Neuron (in vitro differentiated cells): ENCODE results near the gene KLF1.
"Not testable (repeated sequence)": the region's sequence is repeated elsewhere in the genome, so short reads cannot be mapped to it uniquely, and the experiment has no call there.

ENCODE experiments used
- H2AFZ ChIP-seq: one replicate; pipeline ENCODE4 v1.6.1; 2013; ENCODE audit warnings: low read depth, mild to moderate bottlenecking, inconsistent platforms, low read length, moderate library complexity
- H3K27me3 ChIP-seq: one replicate; pipeline ENCODE4 v1.6.1; 2013; ENCODE audit warnings: low read length; ENCODE audit not compliant: insufficient read depth
- H3K36me3 ChIP-seq: one replicate; pipeline ENCODE4 v1.6.1; 2013; ENCODE audit warnings: low read length; ENCODE audit not compliant: insufficient read depth
- H3K4me1 ChIP-seq: one replicate; pipeline ENCODE4 v1.6.1; 2013; ENCODE audit warnings: low read length; ENCODE audit not compliant: insufficient read depth
- H3K4me3 ChIP-seq: 2 replicates; pipeline ENCODE4 v1.5.1; 2013; ENCODE audit warnings: mild to moderate bottlenecking, low read length, moderate library complexity
- H3K9me3 ChIP-seq: one replicate; pipeline ENCODE4 v1.6.1; 2013; ENCODE audit warnings: low read length

KLF1 gene

DNA sequence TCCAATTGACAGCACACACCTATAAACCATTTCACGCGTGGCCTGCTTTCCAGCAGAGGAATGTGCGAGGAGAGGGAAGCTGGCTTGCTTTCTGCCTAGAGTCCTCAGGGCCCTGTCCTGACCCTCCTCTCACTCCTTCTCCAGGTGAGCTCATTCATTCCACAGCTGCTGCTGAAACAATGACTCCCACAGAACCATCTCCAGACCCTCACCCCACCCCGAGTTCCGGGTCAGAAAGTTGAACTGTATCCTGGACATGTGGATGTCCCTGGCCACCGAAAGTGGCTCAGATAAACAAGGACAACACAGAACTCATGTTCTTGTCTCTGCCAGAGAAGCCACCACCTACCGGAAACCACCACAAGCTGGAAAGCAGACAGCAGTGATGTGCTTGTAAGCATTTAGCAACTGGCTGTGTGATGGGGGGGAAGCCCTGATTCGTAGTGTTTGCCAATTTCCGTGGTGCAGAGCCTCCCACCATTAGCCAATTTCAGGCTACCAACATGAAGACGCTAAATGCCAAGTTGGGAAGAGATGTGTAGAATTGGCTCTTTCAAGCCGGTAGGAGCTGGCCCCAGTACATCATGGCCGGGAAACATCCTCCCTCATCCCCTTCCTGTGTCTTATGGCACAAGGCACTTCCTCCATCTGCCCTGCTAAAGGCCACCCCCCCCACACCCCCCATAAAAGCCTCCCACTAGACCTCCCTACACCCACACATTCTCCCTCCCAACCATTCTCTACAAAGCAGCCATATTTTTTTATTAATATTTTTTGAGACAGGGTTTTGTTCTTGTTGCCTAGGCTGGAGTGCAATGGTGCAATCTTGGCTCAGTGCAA is 27.1 kb upstream of the KLF1 start:
- H3K4me3 ChIP-seq: no peak overlapping the region
- H3K9me3 ChIP-seq: no peaks in the 10 kb centered on the region

DNA sequence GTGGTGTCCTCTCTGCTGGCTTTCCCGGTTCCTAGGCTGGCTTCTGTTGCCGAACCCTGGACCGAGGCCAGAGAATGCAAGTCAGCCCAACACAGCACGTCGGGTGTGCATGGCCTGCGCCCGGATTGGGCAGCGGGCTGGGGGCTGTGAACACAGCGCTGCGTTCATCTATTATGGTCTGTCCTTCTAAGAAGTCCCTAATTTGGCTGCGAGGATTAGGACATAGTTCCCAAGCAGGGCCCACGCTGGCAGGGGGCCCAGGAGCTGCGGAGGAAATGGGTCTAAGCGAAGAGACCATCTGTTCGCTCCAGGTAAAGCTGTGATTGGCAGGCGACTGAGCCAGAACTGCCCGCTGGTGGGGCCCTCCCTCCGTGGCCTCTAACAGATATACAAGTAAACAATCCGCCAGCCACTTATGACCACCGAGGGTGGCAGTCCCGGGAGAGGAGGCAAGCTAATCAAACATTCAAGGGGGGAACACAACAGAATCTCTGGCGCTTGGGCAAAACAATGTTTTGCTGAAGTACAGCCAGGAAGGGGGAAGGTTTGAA is 26.1 kb upstream of the KLF1 start:
- H3K4me1 ChIP-seq: peaks cover 26% of the 10 kb centered on the region
- H3K27me3 ChIP-seq: no peaks in the 10 kb centered on the region
- H3K4me3 ChIP-seq: no peak overlapping the region
- no peaks in the 10 kb centered on the region for H3K9me3 ChIP-seq
- H3K36me3 ChIP-seq: peaks cover 3% of the 10 kb centered on the region
- H2AFZ ChIP-seq: no peak overlapping the region

More for the DNA sequence above, 27.1 kb upstream of the KLF1 start:
- Histone ChIP-seq H3K27me3 (no peaks in the 10 kb centered on the region), H3K4me1 (peaks cover 20% of the 10 kb centered on the region), H3K36me3 (peaks cover 3% of the 10 kb centered on the region), H2AFZ (no peak overlapping the region)

DNA sequence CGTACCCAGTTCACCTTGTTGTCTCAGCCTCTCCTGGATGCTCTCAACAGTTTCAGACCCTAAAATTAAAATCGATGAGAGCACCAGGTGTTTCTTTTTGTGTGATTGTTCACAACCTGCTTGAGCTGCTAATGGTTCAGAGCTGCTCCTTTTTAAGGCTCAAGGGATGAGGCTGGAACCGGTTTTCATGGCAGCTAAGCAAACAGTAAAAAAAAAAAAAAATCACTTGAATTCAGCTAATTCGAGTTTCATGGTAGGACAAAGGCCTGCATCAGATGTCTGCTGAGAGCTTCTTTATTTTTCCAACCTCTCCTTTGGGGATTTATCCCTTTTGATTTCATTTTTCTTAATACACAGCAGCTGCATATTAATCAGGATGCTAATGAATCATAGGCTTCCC is 25.6 kb upstream of the KLF1 start:
- Histone ChIP-seq H3K27me3 (no peaks in the 10 kb centered on the region), H2AFZ (no peak overlapping the region), H3K4me1 (peaks cover 26% of the 10 kb centered on the region), H3K4me3 (no peak overlapping the region), H3K9me3 (no peaks in the 10 kb centered on the region), H3K36me3 (peaks cover 3% of the 10 kb centered on the region)

DNA sequence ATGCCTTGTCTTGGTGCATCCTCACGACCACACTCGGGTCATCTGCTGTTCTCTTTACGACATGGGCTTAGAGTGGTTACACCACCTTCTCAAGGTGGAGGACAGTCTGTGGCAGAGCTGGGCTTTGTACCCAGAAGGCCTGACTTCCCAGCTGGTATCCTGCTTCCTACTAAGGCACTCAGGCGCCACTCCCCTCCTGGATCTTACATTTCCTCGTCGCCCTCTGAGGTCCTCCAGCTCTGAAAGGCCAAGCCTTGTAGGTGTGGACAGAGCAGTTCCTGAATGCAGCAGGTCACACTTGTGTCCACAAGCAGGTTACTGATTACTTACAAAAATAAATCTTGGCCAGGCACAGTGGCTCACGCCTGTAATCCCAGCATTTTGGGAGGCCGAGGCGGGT is 20.2 kb upstream of the KLF1 start:
- no peaks in the 10 kb centered on the region for H3K36me3 ChIP-seq
- H3K4me3 ChIP-seq: no peak overlapping the region
- no peaks in the 10 kb centered on the region for H3K27me3 ChIP-seq
- no peaks in the 10 kb centered on the region for H3K9me3 ChIP-seq
- no peak overlapping the region for H2AFZ ChIP-seq
- H3K4me1 ChIP-seq: peaks cover 9% of the 10 kb centered on the region

DNA sequence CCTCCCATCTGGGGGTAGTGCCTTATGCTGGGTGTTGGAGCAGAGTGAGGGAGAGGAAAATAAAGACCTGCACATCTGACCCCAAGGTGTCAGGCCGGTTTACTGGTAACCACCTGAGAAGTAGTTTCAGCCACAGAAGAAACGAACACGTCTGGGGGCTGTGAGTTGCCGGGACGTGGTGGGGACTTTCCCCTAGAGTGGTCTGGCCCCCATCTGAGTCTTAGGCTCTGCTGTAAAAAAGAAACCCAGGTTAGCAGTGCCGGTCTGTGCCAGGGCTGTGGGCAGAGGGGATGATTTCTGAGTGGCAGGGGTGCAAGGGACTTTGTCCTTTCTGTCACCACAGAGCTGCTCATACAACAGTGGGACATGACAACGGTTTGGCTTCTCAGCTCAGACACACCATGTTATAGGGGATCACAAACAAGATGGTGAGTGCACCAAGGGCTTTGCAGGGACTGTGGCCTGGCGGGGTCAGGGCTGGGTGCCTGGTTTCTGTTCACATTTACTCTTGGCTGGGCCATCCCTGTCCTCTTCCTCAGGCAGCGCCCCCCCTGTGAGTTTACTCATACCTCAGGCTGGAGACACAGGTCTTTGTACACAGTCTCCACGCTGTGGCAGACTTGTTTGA is 13.0 kb upstream of the KLF1 start:
- H3K36me3 ChIP-seq: peaks cover 29% of the 10 kb centered on the region
- no peak overlapping the region for H3K4me3 ChIP-seq
- no peaks in the 10 kb centered on the region for H3K27me3 ChIP-seq

DNA sequence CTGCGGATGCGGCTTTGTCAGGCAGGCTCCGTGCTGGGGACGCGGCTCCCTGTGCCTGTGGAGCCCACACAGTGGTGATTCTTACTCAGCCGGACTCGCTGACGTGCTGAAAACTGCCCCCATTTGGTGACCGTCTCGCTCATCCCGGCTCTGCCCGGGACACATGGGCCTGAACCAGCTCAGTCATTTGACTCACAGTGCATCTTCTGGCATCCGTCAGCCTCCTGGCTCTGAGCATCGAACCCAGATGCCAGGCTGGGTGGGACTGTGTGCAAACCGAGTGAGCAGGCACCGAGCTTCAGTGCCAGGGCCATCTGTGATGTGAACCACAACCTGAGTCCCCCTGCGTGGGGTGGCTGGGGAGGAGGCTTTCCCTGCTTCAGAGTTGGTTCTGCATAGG is 9.5 kb upstream of the KLF1 start:
- no peak overlapping the region for H2AFZ ChIP-seq
- H3K4me3 ChIP-seq: no peak overlapping the region
- no peaks in the 10 kb centered on the region for H3K27me3 ChIP-seq
- H3K9me3 ChIP-seq: no peaks in the 10 kb centered on the region
- H3K4me1 ChIP-seq: peaks cover 6% of the 10 kb centered on the region
- H3K36me3 ChIP-seq: peaks cover 42% of the 10 kb centered on the region

More for the DNA sequence above, 13.0 kb upstream of the KLF1 start:
- Histone ChIP-seq H3K9me3 (no peaks in the 10 kb centered on the region), H2AFZ (no peak overlapping the region), H3K4me1 (no peaks in the 10 kb centered on the region)

DNA sequence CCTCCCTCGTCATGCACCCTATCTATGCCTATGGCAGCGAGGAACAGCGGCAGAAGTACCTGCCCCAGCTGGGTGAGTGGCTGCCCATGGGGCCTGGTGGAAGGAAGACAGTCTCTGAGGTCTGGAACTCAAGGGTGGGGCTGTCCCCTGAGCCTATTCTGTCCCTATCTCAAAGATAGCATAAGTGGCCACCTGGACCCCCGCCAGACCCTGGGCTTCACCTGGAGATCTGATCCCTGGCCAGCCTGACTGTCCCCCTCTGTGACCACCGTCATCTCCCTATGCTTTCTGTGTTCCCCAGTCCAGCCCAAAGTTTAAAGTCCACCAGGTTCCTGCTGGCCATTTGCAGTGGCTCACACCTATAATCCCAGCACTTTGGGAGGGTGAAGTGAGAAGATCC is 6.6 kb upstream of the KLF1 start:
- Histone ChIP-seq H3K27me3 (peaks cover 2% of the 10 kb centered on the region), H3K4me3 (no peak overlapping the region), H3K36me3 (peaks cover 36% of the 10 kb centered on the region), H2AFZ (no peak overlapping the region), H3K9me3 (no peaks in the 10 kb centered on the region), H3K4me1 (peaks cover 8% of the 10 kb centered on the region)

DNA sequence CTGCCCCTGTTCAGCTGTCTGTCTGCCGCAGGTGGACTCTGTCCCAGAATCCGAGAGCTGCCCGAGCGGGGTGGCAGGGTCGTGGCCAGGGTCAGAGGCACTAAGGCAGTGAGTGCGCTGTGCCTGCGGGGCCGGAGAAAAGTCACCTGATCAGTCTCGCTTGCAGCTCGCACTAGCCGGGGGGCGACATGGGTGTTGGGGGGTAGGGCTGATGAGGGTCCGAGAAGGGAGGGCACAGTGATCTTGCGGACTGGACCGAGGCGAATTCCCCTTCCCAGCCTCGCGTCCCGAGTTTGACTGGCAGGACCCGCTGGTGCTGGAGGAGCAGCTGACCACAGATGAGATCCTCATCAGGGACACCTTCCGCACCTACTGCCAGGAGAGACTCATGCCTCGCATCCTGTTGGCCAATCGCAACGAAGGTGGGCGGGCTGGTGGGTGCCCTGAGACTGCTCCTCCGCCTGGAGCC is 4.6 kb upstream of the KLF1 start:
- peaks cover 8% of the 10 kb centered on the region for H3K4me1 ChIP-seq
- peak overlapping the region; percentile 43 for H2AFZ ChIP-seq
- peaks cover 22% of the 10 kb centered on the region for H3K36me3 ChIP-seq
- peaks cover 17% of the 10 kb centered on the region for H3K27me3 ChIP-seq
- no peaks in the 10 kb centered on the region for H3K9me3 ChIP-seq
- peak overlapping the region; percentile 64 for H3K4me3 ChIP-seq

DNA sequence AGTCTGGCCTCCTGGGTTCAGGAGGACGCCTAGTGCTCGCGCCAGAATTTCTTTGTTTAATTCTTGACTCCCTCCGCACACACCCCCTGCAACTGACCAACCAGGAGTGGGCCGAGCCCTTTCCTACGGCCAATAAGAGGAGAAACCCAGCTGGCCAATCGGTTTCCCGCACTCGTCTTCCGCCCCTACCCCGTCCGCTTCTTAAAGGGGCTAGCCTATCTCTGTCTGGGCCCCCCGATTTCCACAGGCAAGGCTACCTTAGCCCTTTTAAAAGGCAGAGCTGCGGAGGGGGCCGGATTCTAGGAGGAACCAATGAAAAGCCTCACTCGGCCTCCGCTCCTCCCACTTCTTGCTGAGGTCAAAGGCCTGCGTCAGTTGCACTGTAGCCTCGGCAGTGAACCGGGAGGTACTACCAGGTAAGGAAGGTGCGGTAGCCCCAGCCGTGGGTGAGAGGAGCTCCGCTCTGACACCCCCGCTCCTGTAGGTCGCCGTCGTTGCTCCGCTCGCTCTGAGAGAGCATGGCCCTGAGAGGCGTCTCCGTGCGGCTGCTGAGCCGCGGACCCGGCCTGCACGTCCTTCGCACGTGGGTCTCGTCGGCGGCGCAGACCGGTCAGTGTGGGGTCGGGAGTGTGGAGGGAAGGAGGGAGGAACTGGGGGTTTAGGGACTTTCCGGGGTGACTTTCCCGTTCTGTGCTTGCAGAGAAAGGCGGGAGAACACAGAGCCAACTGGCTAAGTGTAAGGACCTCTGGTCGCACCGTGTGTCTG is 4.0 kb upstream of the KLF1 start, which contains the start of gene GCDH:
TSS of gene GCDH (plus strand) at position 374 of the 766 bp plus-strand sequence. CDS start at position 519, 145 bp downstream.
- H2AFZ ChIP-seq: peak within 1 kb of the TSS; percentile 43

DNA sequence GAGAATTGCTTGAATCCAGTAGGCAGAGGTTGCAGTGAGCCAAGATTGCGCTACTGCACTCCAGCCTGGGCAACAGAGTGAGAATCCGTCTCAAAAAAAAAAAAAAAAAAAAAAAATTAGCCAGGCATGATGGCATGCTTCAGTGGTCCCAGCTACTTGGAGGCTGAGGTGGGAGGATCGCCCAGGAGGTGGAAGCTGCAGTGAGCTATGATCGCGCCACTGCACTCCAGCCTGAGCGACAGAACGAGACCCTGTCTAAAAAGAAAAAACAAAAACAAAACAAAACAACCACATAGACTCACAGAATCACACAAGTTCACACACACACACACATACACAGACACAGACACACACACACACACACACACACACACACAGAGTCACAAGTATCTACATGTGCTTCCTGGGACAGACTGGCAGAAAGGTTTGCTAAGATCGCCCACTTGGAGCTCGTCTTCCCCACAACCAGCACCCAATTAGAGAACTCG is 3.3 kb upstream of the KLF1 start:
- Histone ChIP-seq H2AFZ (peak overlapping the region; percentile 17), H3K27me3 (peaks cover 28% of the 10 kb centered on the region), H3K4me3 (peak overlapping the region; percentile 45), H3K36me3 (peaks cover 14% of the 10 kb centered on the region)
- H3K9me3 ChIP-seq, H3K4me1 ChIP-seq: not testable (repeated sequence)

More for the DNA sequence above, 4.0 kb upstream of the KLF1 start, which contains the start of gene GCDH:
- Histone ChIP-seq H3K4me3 (peak within 1 kb of the TSS; percentile 64), H3K27me3 (peaks cover 23% of the 10 kb centered on the region), H3K9me3 (no peaks in the 10 kb centered on the region), H3K4me1 (peaks cover 8% of the 10 kb centered on the region), H3K36me3 (peaks cover 16% of the 10 kb centered on the region)

DNA sequence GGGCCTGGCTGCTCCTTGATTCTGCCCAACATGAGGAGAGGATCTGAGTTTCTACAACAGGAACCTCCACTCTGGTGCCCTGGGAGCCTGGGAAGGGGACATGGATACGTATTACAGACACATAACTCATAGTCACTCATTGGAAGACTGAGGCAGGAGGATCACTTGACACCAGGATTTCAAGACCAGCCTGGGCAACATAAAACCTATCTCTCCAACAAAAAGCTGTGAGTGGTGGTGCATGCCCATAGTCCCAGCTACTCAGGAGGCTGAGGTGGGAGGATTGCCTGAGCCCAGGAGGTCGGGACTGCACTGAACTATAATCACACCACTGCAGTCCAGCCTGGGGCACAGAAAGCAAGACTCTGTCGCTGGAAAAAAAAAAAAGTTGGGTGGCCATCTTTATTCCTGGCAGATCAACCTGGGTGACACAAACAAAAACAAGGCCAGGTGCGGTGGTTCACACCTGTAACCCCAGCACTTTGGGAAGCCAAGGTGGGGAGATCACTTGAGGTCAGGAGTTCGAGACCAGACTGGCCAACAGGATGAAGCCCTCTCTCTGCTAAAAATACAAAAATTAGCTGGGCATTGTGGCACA is 1.1 kb upstream of the KLF1 start:
- peaks cover 45% of the 10 kb centered on the region for H3K27me3 ChIP-seq
- H2AFZ ChIP-seq: no peak overlapping the region

DNA sequence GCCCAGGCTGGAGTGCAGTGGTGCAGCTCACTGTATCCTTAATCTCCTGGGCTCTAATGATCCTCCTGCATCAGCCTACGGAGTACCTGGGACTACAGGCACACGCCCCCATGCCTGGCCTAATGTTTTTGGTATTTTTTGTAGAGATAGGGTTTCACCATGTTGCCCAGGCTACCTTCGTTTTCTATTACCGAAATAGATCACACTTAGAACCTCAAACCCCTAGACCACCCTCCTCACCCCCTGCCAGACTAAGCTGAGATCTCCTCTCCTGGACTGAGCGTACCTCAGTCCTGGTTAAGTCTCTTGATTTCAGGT is 391 bp downstream of the KLF1 start:
- Histone ChIP-seq H2AFZ (no peak overlapping the region), H3K4me3 (no peak overlapping the region), H3K27me3 (peaks cover 45% of the 10 kb centered on the region), H3K9me3 (peaks cover 19% of the 10 kb centered on the region), H3K4me1 (peaks cover 4% of the 10 kb centered on the region), H3K36me3 (no peaks in the 10 kb centered on the region)

More for the DNA sequence above, 1.1 kb upstream of the KLF1 start:
- no peak overlapping the region for H3K4me3 ChIP-seq
- H3K9me3 ChIP-seq: peaks cover 19% of the 10 kb centered on the region
- H3K36me3 ChIP-seq: peaks cover under 1% of the 10 kb centered on the region
- peaks cover 8% of the 10 kb centered on the region for H3K4me1 ChIP-seq
